HepG2 (cell line): ENCODE data around the gene PPP1R27. TPM values are rescaled to one million over a fixed set of nuclear protein-coding genes. Genes with fewer than 3 reads are reported as not detected.

Experiments used
- FOXA3 ChIP-seq: IDR thresholded peaks from 2 replicates; pipeline ENCODE4 v1.6.1; 2016; ENCODE audit warnings: missing genetic modification reagents, missing compliant biosample characterization
- HNF4G ChIP-seq, 2 experiments: sonication (generic) in 1 of 2; formaldehyde crosslinking in 1 of 2; IDR thresholded peaks; 2 replicates each; pipeline versions ENCODE4 v1.4.0 to v1.6.1; 2011 to 2020; ENCODE audit warnings: borderline replicate concordance in 2 of 2, low read depth in 2 of 2, mild to moderate bottlenecking in 2 of 2, low read length in 1 of 2, missing genetic modification reagents in 1 of 2, moderate library complexity in 1 of 2
- MAFF ChIP-seq: IDR thresholded peaks from 2 replicates; pipeline ENCODE4 v1.6.1; 2011; ENCODE audit warnings: low read depth, low read length, improper control_type of control experiment
- NCOA1 ChIP-seq: sonication (generic); formaldehyde crosslinking; IDR thresholded peaks from 2 replicates; pipeline ENCODE4 v1.9.0; 2021; ENCODE audit warnings: missing genetic modification reagents
- NR2F2 ChIP-seq: IDR thresholded peaks from 2 replicates; pipeline ENCODE4 v1.6.1; 2012; ENCODE audit warnings: low read depth, inconsistent platforms, borderline replicate concordance
- POLR2G ChIP-seq: fragments of 200-400 bp; formaldehyde crosslinking; IDR thresholded peaks from 2 replicates; pipeline ENCODE4 v1.6.1; 2018; ENCODE audit warnings: mild to moderate bottlenecking, low read depth, low read length, moderate library complexity
- PRPF4 ChIP-seq: fragments of 200-400 bp; formaldehyde crosslinking; IDR thresholded peaks from 2 replicates; pipeline ENCODE4 v1.6.1; 2016; ENCODE audit warnings: low read length, low read depth; ENCODE audit not compliant: poor library complexity, severe bottlenecking
- REL ChIP-seq: sonication (generic); formaldehyde crosslinking; conservative IDR thresholded peaks from 2 replicates; pipeline ENCODE4 v1.8.0; 2022; ENCODE audit warnings: mild to moderate bottlenecking, missing genetic modification reagents, moderate library complexity
- ZNF205 ChIP-seq: IDR thresholded peaks from 2 replicates; pipeline ENCODE4 v1.6.1; 2018; ENCODE audit warnings: missing biosample characterization, missing genetic modification reagents
- ZNF432 ChIP-seq: sonication (generic); formaldehyde crosslinking; IDR thresholded peaks from 2 replicates; pipeline ENCODE4 v1.5.0; 2020; ENCODE audit warnings: missing genetic modification reagents, mild to moderate bottlenecking, borderline replicate concordance
- ZNF567 ChIP-seq: sonication (generic); formaldehyde crosslinking; IDR thresholded peaks from 2 replicates; pipeline ENCODE4 v1.8.1; 2023; ENCODE audit warnings: mild to moderate bottlenecking, missing genetic modification reagents, borderline replicate concordance
- ZNF660 ChIP-seq: sonication (generic); formaldehyde crosslinking; IDR thresholded peaks from 2 replicates; pipeline ENCODE4 v1.5.1; 2020; ENCODE audit warnings: mild to moderate bottlenecking, low read depth, missing genetic modification reagents, borderline replicate concordance
- polyA plus RNA-seq, 8 experiments: library from polyadenylated mRNA; depleted of rRNA in 3 of 8; stranded (reverse) in 7 of 8; unstranded in 1 of 8; fragments of >200 nt; fragmentation: Illumina TruSeq in 4 of 8; extraction: Trizol in 4 of 8; gene quantifications; 2 replicates each; pipeline versions ENCODE4 v1.2.1 to v1.2.3, GENCODE V29; 2011 to 2016; ENCODE audit warnings: low read depth in 4 of 8, missing spikeins in 1 of 8, mixed read lengths in 1 of 8; ENCODE audit not compliant: insufficient read depth in 1 of 8
- total RNA-seq, 5 experiments: library from RNA; depleted of rRNA; stranded (reverse); fragments of >200 nt; fragmentation: Illumina TruSeq; extraction: Trizol; gene quantifications; 2 replicates each; pipeline ENCODE4 v1.2.3, GENCODE V29; 2016; ENCODE audit warnings: low read depth in 1 of 5
- TF ChIP-seq, protein P1 (sequence below), 2 experiments: fragments of 450-650 bp in 1 of 2; sonication (generic) in 1 of 2; formaldehyde crosslinking in 1 of 2; IDR thresholded peaks; 2 replicates each; pipeline versions ENCODE4 v1.6.1 to v1.8.0; 2016 to 2022; ENCODE audit warnings: antibody characterized with exemption in 1 of 2, mild to moderate bottlenecking in 1 of 2, missing genetic modification reagents in 1 of 2
- TF ChIP-seq, protein P2 (sequence below): sonication (generic); formaldehyde crosslinking; IDR thresholded peaks from 2 replicates; pipeline ENCODE4 v1.5.0; 2020; ENCODE audit warnings: missing genetic modification reagents
- TF ChIP-seq, protein P3 (sequence below): IDR thresholded peaks from 2 replicates; pipeline ENCODE4 v1.6.1; 2018; ENCODE audit warnings: missing genetic modification reagents
- TF ChIP-seq, protein P4 (sequence below): sonication (generic); formaldehyde crosslinking; conservative IDR thresholded peaks from 2 replicates; pipeline ENCODE4 v1.8.0; 2022; ENCODE audit warnings: low read depth, missing genetic modification reagents

PPP1R27 gene
- total and polyA plus RNA-seq, 2 of the 13 experiments (the other 11 are each of a cell fraction or from before 2014, with no cell fraction given): 0.17 to 1.00 TPM

DNA sequence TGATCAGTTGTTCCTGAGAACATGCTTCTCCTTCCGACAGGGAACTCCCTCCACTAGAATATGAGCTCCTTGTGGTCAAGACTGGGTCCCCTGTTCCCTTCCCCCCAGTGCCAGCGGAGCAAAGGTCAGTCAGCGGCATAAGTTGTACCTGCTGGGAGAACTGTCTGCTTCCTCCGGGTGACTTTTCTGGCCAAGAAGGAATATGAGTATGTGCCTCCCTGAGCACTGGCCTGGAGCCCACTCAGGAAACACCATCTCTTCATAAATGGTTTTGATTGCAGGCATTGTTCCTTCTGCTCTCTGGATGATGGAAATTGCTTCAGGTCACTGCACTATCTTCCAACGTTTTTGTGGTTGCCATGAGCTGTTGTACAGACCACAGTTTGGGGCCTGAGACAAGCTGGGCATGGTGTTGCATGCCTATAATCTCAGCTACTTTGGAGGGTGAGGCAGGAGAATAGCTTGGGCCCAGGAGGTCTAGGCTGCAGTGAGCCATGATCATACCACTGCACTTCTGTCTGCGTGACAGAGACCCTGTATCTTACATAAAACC lies 28.3 kb upstream of the PPP1R27 start (continued):
- TF ChIP-seq, protein P1, sequence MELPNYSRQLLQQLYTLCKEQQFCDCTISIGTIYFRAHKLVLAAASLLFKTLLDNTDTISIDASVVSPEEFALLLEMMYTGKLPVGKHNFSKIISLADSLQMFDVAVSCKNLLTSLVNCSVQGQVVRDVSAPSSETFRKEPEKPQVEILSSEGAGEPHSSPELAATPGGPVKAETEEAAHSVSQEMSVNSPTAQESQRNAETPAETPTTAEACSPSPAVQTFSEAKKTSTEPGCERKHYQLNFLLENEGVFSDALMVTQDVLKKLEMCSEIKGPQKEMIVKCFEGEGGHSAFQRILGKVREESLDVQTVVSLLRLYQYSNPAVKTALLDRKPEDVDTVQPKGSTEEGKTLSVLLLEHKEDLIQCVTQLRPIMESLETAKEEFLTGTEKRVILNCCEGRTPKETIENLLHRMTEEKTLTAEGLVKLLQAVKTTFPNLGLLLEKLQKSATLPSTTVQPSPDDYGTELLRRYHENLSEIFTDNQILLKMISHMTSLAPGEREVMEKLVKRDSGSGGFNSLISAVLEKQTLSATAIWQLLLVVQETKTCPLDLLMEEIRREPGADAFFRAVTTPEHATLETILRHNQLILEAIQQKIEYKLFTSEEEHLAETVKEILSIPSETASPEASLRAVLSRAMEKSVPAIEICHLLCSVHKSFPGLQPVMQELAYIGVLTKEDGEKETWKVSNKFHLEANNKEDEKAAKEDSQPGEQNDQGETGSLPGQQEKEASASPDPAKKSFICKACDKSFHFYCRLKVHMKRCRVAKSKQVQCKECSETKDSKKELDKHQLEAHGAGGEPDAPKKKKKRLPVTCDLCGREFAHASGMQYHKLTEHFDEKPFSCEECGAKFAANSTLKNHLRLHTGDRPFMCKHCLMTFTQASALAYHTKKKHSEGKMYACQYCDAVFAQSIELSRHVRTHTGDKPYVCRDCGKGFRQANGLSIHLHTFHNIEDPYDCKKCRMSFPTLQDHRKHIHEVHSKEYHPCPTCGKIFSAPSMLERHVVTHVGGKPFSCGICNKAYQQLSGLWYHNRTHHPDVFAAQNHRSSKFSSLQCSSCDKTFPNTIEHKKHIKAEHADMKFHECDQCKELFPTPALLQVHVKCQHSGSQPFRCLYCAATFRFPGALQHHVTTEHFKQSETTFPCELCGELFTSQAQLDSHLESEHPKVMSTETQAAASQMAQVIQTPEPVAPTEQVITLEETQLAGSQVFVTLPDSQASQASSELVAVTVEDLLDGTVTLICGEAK (IDR thresholded peaks at IDR 0.05): no peak
- TF ChIP-seq, protein P1 (CRISPR knock-in tag; IDR thresholded peaks at IDR 0.05): no peak
- TF ChIP-seq ZNF660 (CRISPR knock-in tag) (no peak), ZNF567 (CRISPR knock-in tag) (0 out of 2 replicates have a peak, but pooled peaks have one; percentile 35), ZNF432 (no peak), HNF4G (IDR thresholded peaks at IDR 0.05; ENCODE audit: borderline replicate concordance, low read depth, low read length) (peak; percentile 54; the same call in 1 of the 2 replicates), HNF4G (CRISPR knock-in tag; IDR thresholded peaks at IDR 0.05; ENCODE audit: borderline replicate concordance, low read depth) (no peak), MAFF (no peak), PRPF4 (no peak), ZNF205 (no peak), FOXA3 (no peak), POLR2G (peak; percentile 39), NR2F2 (no peak), REL (no peak), NCOA1 (no peak; the same call in 1 of the 2 replicates)
- TF ChIP-seq, protein P2, sequence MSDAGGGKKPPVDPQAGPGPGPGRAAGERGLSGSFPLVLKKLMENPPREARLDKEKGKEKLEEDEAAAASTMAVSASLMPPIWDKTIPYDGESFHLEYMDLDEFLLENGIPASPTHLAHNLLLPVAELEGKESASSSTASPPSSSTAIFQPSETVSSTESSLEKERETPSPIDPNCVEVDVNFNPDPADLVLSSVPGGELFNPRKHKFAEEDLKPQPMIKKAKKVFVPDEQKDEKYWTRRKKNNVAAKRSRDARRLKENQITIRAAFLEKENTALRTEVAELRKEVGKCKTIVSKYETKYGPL (CRISPR knock-in tag): no peak
- TF ChIP-seq, protein P3, sequence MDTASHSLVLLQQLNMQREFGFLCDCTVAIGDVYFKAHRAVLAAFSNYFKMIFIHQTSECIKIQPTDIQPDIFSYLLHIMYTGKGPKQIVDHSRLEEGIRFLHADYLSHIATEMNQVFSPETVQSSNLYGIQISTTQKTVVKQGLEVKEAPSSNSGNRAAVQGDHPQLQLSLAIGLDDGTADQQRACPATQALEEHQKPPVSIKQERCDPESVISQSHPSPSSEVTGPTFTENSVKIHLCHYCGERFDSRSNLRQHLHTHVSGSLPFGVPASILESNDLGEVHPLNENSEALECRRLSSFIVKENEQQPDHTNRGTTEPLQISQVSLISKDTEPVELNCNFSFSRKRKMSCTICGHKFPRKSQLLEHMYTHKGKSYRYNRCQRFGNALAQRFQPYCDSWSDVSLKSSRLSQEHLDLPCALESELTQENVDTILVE: no peak
- TF ChIP-seq, protein P4, sequence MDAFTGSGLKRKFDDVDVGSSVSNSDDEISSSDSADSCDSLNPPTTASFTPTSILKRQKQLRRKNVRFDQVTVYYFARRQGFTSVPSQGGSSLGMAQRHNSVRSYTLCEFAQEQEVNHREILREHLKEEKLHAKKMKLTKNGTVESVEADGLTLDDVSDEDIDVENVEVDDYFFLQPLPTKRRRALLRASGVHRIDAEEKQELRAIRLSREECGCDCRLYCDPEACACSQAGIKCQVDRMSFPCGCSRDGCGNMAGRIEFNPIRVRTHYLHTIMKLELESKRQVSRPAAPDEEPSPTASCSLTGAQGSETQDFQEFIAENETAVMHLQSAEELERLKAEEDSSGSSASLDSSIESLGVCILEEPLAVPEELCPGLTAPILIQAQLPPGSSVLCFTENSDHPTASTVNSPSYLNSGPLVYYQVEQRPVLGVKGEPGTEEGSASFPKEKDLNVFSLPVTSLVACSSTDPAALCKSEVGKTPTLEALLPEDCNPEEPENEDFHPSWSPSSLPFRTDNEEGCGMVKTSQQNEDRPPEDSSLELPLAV: no peak
